Endothelial cell of umbilical vein (primary cell): ENCODE data around the gene REPS2. TPM values are rescaled to one million over a fixed set of nuclear protein-coding genes. Genes with fewer than 3 reads are reported as not detected.

ENCODE experiments used
- BruUV-seq: library from RNA; stranded (reverse); fragments of 400-500 nt; replicated peaks from 2 replicates; lab custom pipeline; 2021; lab: Mats Ljungman, UMichigan
- CTCF ChIA-PET: fragments of 300-600, 350-600 bp; sonication (Branson Sonifier 250); formaldehyde crosslinking; loops from one replicate; lab custom pipeline; 2021; ENCODE audit warnings: antibody characterized with exemption, inconsistent platforms; lab: Charles Lee
- POLR2A ChIA-PET: fragments of 300-600, 350-600 bp; sonication (Branson Sonifier 250); formaldehyde crosslinking; loops from one replicate; lab custom pipeline; 2021; ENCODE audit warnings: antibody characterized with exemption, inconsistent platforms; lab: Charles Lee
- DNase-seq: peaks from one replicate; pipeline ENCODE4 v3.0.0-alpha.2; 2011; ENCODE audit warnings: low read depth, low spot score
- FAIRE-seq: peaks from 2 replicates; lab custom pipeline; 2011; peaks lifted over from hg19 to GRCh38; lab: Jason Lieb, UNC
- H2AFZ ChIP-seq: 2 replicates; pipeline ENCODE4 v1.6.0; 2012; ENCODE audit warnings: low read depth, low read length, control low read depth, inconsistent platforms
- H3K27ac ChIP-seq: 2 replicates; pipeline ENCODE4 v1.5.1; 2011; ENCODE audit warnings: low read depth, mild to moderate bottlenecking, control low read depth, low read length, moderate library complexity; ENCODE audit not compliant: insufficient read depth
- H3K27me3 ChIP-seq, 2 experiments: 2 replicates each; pipeline versions ENCODE4 v1.6.0 to v1.6.1; 2011; ENCODE audit warnings: low read length in 2 of 2, mixed read lengths in 1 of 2; ENCODE audit not compliant: control insufficient read depth in 2 of 2, insufficient read depth in 2 of 2
- H3K36me3 ChIP-seq, 2 experiments: 2 replicates in 1 of 2; 3 replicates in 1 of 2; pipeline ENCODE4 v1.5.1; 2011; ENCODE audit warnings: low read length in 2 of 2, mild to moderate bottlenecking in 1 of 2, moderate library complexity in 1 of 2; ENCODE audit not compliant: control insufficient read depth in 2 of 2, insufficient read depth in 2 of 2; ENCODE audit errors: extremely low read depth in 1 of 2
- H3K4me1 ChIP-seq: 3 replicates; pipeline ENCODE4 v1.5.1; 2011; ENCODE audit warnings: mild to moderate bottlenecking, low read length; ENCODE audit not compliant: control insufficient read depth, insufficient read depth; ENCODE audit errors: extremely low read depth
- H3K4me2 ChIP-seq: 2 replicates; pipeline ENCODE4 v1.6.1; 2011; ENCODE audit warnings: low read length, control low read depth, mixed read lengths; ENCODE audit not compliant: insufficient read depth
- H3K4me3 ChIP-seq, 3 experiments: fragments of 200-600 bp in 1 of 3; sonication (generic), shearing (Covaris generic) in 1 of 3; replicated peaks in 1 of 3; 2 replicates each; pipeline ENCODE4 v1.5.1; 2011 to 2016; ENCODE audit warnings: control low read depth in 3 of 3, low read length in 3 of 3, mild to moderate bottlenecking in 2 of 3, inconsistent platforms in 1 of 3, low read depth in 1 of 3, moderate library complexity in 1 of 3; ENCODE audit not compliant: insufficient read depth in 1 of 3
- H3K79me2 ChIP-seq: 2 replicates; pipeline ENCODE4 v1.6.0; 2012; ENCODE audit warnings: low read length, inconsistent platforms; ENCODE audit not compliant: control insufficient read depth, insufficient read depth
- H3K9ac ChIP-seq: replicated peaks from 2 replicates; pipeline ENCODE3; 2011; ENCODE audit warnings: low read length, control low read depth; ENCODE audit not compliant: insufficient read depth; ENCODE audit errors: extremely low read depth
- H3K9me1 ChIP-seq: replicated peaks from 3 replicates; pipeline ENCODE4 v1.6.0; 2011; ENCODE audit warnings: mild to moderate bottlenecking, low read length; ENCODE audit not compliant: control insufficient read depth, insufficient read depth; ENCODE audit errors: extremely low read depth
- H3K9me3 ChIP-seq: replicated peaks from 2 replicates; pipeline ENCODE4 v1.5.1; 2012; ENCODE audit warnings: low read length, inconsistent platforms; ENCODE audit not compliant: control insufficient read depth, insufficient read depth
- H4K20me1 ChIP-seq: replicated peaks from 2 replicates; pipeline ENCODE3; 2011; ENCODE audit warnings: mild to moderate bottlenecking, low read length; ENCODE audit not compliant: control insufficient read depth, insufficient read depth; ENCODE audit errors: extremely low read depth
- EZH2 ChIP-seq: IDR thresholded peaks from 2 replicates; pipeline ENCODE4 v1.6.1; 2012; ENCODE audit warnings: borderline replicate concordance, low read depth, mild to moderate bottlenecking, moderate library complexity, low read length, inconsistent platforms; ENCODE audit not compliant: severe bottlenecking
- FOS ChIP-seq: IDR thresholded peaks from 2 replicates; pipeline ENCODE4 v1.6.1; 2011; ENCODE audit warnings: mild to moderate bottlenecking, low read length, moderate library complexity, borderline replicate concordance; ENCODE audit not compliant: insufficient read depth
- GATA2 ChIP-seq: IDR thresholded peaks from 2 replicates; pipeline ENCODE4 v1.7.0; 2011; ENCODE audit warnings: low read depth, mild to moderate bottlenecking, moderate library complexity, mixed read lengths, low read length; ENCODE audit not compliant: insufficient read length, insufficient read depth
- JUN ChIP-seq: IDR thresholded peaks from 2 replicates; pipeline ENCODE4 v1.6.1; 2011; ENCODE audit warnings: borderline replicate concordance, low read depth; ENCODE audit not compliant: insufficient read length, insufficient read depth
- MAX ChIP-seq: IDR thresholded peaks from 2 replicates; pipeline ENCODE4 v1.6.1; 2011; ENCODE audit not compliant: insufficient read depth, insufficient read length
- MYC ChIP-seq: IDR thresholded peaks from one replicate; pipeline ENCODE4 v1.6.1; 2011; ENCODE audit warnings: mild to moderate bottlenecking, low read depth, low read length
- POLR2A ChIP-seq: IDR thresholded peaks from 2 replicates; pipeline ENCODE4 v1.6.1; 2012; ENCODE audit warnings: low read depth, mild to moderate bottlenecking, control low read depth, low read length
- POLR2AphosphoS5 ChIP-seq: IDR thresholded peaks from 2 replicates; pipeline ENCODE4 v1.6.1; 2012; ENCODE audit warnings: low read depth, mild to moderate bottlenecking, control low read depth, low read length, moderate library complexity; ENCODE audit not compliant: insufficient read depth
- dilution Hi-C: fragments of 300-500 bp; cut with MboI; formaldehyde crosslinking; loops from one replicate; pipeline ENCODE4 v1.15.0; 2019; ENCODE audit warnings: low sequenced_read_pairs; ENCODE audit not compliant: extremely low pct_ligation_motif_present
- intact Hi-C: fragments of 100-400 bp; cut with micrococcal nuclease; formaldehyde crosslinking; loops from one replicate; pipeline ENCODE4 v1.10.0; 2022
- polyA plus RNA-seq, 4 experiments: library from polyadenylated mRNA; depleted of rRNA in 3 of 4; stranded (reverse) in 3 of 4; unstranded in 1 of 4; fragments of >200 nt; gene quantifications; 2 replicates each; pipeline versions ENCODE4 v1.2.1 to v1.2.3, GENCODE V29; 2011 to 2012; ENCODE audit warnings: missing spikeins in 1 of 4
- total RNA-seq: library from RNA; stranded (reverse); gene quantifications from 2 replicates; pipeline ENCODE4 v1.2.3, GENCODE V29; 2021
- TF ChIP-seq, protein P1 (sequence below), 2 donors: IDR thresholded peaks; 1 replicate in 1 of 2; 2 replicates in 1 of 2; pipeline ENCODE4 v1.5.1; 2011; ENCODE audit warnings: low read length in 2 of 2, mild to moderate bottlenecking in 2 of 2, moderate library complexity in 2 of 2, control low read depth in 1 of 2, inconsistent platforms in 1 of 2, low read depth in 1 of 2; ENCODE audit not compliant: insufficient read depth in 1 of 2; ENCODE audit errors: extremely low read depth in 1 of 2

Gene REPS2
- total and polyA plus RNA-seq, 2 donors (not counting 3 experiments of a cell fraction or from before 2014, with no cell fraction given), result 0.91 to 2.6 TPM

- ChIA-PET CTCF (no interaction called here), POLR2A (no interaction called here)
- BruUV-seq, result no TSS peak
- Histone ChIP-seq H3K27me3 (no peaks in the 10 kb centered on the region), H3K36me3 (no peaks in the 10 kb centered on the region), H3K9me1 (no peaks in the 10 kb centered on the region), H3K27ac (no peak overlapping the region), H3K4me2 (no peak overlapping the region), H3K79me2 (no peaks in the 10 kb centered on the region), H3K9ac (no peak overlapping the region), H2AFZ (no peak overlapping the region), H3K4me1 (no peaks in the 10 kb centered on the region), H3K9me3 (no peaks in the 10 kb centered on the region), H3K4me3 (no peak overlapping the region), H4K20me1 (no peaks in the 10 kb centered on the region)
- no peak for FAIRE-seq
- DNase-seq, result no peak
- TF ChIP-seq EZH2, result no peak
- TF ChIP-seq GATA2, result no peak
- no peak for TF ChIP-seq POLR2AphosphoS5
- no peak for TF ChIP-seq MAX
- TF ChIP-seq FOS, result no peak
- TF ChIP-seq, protein P1, sequence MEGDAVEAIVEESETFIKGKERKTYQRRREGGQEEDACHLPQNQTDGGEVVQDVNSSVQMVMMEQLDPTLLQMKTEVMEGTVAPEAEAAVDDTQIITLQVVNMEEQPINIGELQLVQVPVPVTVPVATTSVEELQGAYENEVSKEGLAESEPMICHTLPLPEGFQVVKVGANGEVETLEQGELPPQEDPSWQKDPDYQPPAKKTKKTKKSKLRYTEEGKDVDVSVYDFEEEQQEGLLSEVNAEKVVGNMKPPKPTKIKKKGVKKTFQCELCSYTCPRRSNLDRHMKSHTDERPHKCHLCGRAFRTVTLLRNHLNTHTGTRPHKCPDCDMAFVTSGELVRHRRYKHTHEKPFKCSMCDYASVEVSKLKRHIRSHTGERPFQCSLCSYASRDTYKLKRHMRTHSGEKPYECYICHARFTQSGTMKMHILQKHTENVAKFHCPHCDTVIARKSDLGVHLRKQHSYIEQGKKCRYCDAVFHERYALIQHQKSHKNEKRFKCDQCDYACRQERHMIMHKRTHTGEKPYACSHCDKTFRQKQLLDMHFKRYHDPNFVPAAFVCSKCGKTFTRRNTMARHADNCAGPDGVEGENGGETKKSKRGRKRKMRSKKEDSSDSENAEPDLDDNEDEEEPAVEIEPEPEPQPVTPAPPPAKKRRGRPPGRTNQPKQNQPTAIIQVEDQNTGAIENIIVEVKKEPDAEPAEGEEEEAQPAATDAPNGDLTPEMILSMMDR (IDR thresholded peaks at IDR 0.05; ENCODE audit: extremely low read depth in 1 of 2, insufficient read depth in 1 of 2, low read depth in 1 of 2, low read length in 2 of 2), result no peak
- TF ChIP-seq POLR2A, result no peak
- no peak for TF ChIP-seq JUN
- no peak for TF ChIP-seq MYC
- dilution Hi-C loops, result no loop called here
- intact Hi-C loops, result no loop called here
These were observed 237.1 kb downstream of the REPS2 start for GRCh38 chrX:17183566-17183965.
